ENCODE results near the gene ASAH2B.

ASAH2B gene

DNA sequence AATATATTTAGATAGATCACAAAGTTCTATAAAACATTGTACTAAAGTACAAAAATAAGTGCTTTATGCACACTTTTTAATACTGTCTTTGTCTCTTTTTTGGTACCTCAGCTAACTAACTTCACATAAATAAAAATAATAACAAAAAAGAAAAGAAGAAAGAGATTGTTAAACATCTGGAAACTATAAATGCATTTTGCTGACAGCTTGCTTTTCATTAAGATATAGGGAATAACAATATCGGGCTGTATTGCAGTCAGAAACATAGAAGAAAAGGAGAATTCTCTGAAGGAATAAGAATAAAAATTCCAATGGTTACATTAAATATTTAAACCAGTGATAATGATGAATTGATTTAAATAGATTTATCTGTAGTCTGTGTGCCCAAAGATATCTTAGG, 59.9 kb downstream of the ASAH2B start:
- no peak for DNase-seq

DNA sequence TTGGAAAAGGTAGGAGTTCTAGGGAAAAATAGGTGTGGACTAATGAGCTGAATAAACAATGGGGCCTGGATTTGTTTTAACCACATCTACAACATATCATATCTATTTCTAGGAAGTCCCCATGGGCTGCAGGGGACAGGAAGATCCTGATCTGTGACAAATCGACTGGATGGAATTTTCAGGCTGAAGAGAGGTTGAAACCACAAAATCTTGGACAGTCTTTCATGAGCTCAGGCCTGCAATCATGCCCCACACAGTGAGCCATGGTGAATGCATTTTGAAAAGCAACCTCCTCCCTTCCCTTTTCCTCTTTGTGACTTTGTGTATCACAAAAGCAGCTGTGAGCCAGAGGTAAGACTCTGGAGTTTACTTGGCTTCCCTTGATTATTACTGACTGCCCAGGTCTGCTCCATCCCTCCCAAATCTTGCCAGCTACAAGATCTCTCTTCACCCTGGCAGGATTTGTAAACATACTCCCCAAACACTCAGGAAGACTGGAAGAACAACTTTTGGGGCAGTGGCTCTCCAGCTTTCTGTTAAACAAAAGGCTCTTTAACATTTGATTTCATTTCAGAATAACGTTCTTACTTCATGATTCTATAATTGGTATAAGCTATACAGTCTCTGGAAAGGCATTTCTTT, 66.4 kb downstream of the ASAH2B start:
- no peak for DNase-seq

DNA sequence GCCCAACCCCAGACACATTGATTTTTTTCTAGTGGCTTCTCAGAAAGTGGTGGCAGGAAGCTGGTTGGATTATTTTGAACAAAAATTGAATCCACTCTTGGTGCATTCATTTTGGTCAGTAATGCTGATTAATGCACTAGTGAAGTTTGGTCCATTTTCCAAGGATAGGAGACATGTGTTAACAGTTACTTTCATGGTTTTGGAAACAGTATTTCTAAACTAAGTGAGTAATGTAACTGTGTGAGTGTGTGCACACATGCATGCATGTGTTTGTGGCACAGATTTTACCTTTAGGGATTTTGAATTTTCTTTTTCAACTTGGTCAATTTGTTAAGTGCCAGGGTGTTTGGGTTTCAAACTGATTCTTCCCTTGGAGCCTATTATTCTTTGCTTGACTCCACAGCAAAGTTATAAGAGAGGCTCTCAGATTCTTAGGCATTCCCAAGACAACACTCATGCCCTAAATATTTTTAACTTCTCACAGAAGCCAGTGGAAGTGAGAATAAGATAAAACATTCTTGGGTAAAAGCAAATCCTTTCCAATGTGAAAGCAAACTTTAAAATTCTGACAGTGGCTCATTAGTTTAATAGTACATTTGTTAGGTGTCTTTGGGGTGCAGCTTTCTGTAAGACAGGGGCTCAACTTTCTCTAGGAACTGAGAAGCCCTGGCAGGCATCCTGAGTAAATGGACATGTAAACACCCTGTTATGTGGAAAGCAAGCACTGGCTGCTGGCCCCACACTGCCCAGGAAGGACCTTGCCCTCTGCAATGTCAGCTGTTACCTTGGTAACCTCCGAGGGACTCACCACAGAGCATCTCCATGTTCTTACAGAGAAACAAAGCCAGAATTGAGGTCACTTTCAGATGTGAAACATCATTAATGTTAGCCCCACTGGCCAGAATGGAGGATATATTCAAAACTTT, 68.4 kb downstream of the ASAH2B start:
- no peak for DNase-seq
